Measurements from ENCODE around the gene PAX5.

DNA sequence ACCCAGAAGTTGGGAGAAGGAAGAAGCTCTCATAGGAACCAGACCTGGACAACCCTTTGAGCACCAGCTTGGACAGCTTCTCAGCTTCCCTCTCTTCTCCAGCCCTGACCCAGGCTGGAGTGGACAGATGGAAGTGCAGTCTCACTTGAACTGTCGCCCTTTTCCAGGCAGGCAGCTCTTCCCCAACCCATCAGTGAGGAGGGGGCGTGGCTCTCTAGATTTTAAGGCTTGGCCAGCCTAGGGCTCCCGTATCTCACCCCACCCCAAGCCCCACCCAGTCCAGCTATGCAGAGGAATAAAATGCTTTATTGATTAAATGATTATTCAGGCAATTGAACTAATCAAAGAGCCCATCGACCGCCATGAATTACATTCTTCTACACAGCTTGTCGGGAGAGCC is 2.2 kb downstream of the PAX5 start:
- TF ChIP-seq, protein P1, sequence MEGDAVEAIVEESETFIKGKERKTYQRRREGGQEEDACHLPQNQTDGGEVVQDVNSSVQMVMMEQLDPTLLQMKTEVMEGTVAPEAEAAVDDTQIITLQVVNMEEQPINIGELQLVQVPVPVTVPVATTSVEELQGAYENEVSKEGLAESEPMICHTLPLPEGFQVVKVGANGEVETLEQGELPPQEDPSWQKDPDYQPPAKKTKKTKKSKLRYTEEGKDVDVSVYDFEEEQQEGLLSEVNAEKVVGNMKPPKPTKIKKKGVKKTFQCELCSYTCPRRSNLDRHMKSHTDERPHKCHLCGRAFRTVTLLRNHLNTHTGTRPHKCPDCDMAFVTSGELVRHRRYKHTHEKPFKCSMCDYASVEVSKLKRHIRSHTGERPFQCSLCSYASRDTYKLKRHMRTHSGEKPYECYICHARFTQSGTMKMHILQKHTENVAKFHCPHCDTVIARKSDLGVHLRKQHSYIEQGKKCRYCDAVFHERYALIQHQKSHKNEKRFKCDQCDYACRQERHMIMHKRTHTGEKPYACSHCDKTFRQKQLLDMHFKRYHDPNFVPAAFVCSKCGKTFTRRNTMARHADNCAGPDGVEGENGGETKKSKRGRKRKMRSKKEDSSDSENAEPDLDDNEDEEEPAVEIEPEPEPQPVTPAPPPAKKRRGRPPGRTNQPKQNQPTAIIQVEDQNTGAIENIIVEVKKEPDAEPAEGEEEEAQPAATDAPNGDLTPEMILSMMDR (IDR thresholded peaks at IDR 0.05), result no peak
- TF ChIP-seq POLR2A (IDR thresholded peaks at IDR 0.05) (no peak), EP300 (IDR thresholded peaks at IDR 0.05) (no peak)

Data from ovary (tissue), 3 donors.